Stimulated activated naive CD8-positive, alpha-beta T cell treated with anti-CD3 and anti-CD28 coated beads, Interleukin-15, Interleukin-2, amounts not matched to agents 100 U/mL and 50 U/mL, for 24 hours (primary cell): ENCODE measurements around the gene TMEM178B.
A peak's percentile ranks its signal among the peaks of the same experiment; 100 is the strongest.
"Not testable (repeated sequence)": the region's sequence is repeated elsewhere in the genome, so short reads cannot be mapped to it uniquely, and the experiment has no call there.

ENCODE experiments used
- ATAC-seq: fragments of 150-1000 bp; cut with Tn5 transposase; one replicate; pipeline ENCODE4 v1.10.0; 2021
- DNase-seq: peaks from one replicate; pipeline ENCODE4 v3.0.0; 2021

TMEM178B gene

DNA sequence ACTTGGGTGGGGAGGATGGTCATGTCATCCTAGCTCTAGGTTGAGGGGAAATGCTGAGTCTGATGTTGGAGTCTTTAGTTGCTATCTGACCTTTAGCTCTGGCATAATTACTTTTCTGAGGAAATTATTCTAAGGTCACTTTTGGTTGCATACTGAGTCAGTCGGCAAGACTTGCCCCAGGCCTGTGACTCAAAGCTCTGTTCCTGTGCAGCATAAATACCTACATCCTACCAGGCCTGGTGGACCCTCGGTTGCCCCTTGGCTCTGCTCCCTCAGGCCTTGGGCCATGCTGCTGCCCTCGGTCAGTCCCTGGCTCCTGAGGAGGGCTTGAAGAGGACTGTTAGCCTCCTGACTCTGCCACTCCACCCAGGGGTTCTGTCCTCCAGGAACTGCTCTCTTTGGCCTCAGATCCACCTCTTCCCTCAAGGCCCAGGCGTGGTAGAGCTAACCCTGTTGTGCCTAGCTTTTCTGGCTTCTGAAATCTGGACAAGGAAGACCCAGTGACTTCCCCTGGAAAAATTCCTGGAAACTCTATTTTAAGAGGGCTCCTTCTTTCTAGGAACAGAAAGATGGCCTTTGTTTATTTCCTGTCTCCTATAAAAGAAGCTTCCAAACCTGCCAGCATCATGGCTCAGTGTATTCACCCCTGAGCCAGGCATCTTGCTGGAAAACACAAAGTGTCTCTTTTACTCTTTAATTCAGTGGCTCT lies 71.2 kb downstream of the TMEM178B start:
- DNase-seq, result no peak
- peak; percentile 49 for ATAC-seq

DNA sequence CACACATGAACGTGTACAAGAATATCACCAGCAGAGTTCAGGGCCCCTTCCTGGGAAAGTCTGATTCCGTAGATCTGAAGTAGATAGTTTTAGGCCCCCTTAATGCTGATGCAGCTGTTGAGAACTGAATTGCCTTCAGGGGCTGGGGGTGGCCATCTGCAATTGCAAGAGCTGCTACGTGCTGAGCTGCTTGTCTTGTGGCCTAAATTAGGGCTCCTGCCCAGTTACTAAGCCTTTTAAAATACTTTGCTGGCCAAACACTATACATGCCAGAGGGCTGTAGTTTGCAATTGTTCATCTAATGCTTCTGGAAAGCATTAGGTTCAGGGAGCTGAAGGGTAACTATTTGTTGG lies 71.7 kb downstream of the TMEM178B start:
- ATAC-seq, result no peak
- DNase-seq, result no peak

DNA sequence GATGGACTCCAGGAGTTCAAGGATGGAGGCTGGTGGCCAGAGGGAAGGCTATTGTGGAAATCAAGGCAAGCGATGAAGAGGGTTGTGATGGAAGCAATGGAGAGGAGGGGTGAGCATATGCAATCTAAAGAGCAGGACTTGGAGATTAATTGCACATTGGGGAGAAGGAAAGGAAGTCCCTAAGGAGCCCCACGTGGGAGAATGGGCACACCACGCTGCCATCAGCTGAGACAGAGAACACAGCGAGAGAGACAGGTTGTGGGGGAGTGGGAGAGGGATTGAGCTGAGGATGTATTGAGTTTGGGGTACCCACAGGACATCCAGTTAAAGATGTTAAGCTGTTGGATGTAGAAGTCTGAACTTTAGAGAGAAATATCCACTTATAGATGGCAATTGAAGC lies 73.6 kb downstream of the TMEM178B start:
- no peak for ATAC-seq
- DNase-seq, result no peak

DNA sequence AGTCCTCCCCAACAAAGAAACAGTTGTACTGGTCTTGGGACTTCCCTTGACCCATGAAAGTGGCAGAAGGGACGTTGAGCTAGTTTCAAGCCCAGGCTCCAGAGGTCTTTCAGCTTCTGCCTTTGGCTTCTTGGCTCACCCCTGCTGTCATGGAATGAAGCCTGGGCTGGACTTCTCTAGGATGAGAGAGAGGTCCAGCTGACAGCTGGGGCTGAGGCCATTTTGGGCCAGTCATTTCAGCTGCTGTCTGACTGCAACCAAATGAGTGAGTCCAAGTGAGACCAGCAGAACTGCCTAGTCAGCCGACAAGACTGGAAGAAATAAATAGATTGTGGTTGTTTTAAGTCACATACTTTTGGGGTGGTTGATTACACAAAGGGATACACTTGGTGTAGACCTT lies 76.6 kb downstream of the TMEM178B start:
- DNase-seq (no peak), ATAC-seq (no peak)

DNA sequence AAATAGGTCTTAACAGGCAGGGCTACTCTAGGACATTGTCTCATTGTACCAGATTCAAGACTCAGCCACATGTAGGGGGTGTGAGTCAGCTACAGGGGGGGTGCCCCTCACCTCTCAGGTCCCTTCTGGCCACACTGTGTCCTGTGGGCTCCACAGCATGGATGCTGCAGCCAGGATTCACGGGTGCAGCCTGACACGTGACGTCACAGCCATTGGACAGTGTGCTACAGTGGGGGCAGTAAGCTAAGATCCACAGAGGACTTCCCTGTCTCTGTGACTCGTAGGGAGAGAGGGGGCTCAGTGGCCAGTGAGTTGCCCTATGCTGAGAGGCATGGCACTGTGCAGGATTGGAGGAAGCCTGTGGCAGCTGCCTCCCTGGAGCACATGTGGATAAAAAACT lies 77.9 kb downstream of the TMEM178B start:
- DNase-seq, result no peak
- peak; percentile 30 for ATAC-seq

DNA sequence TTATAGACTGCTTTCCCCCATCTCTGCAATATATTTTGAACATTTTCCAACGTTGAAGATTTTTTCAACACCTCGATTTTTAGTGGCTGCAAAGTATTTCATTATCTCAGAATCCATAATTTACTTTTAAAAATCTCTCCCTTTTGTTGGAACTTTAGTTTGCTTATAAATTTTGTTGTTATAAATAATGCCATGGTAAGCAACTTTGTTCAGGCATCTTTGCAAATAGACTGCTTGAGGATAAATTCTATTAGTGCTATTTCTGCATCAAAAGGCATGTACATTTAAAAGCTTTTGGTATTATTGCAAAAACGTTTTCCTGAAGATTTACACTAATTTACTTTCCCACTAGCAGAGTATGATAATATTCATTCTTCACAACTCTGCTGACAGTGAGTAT lies 79.4 kb downstream of the TMEM178B start:
- ATAC-seq, result no peak
- no peak for DNase-seq

DNA sequence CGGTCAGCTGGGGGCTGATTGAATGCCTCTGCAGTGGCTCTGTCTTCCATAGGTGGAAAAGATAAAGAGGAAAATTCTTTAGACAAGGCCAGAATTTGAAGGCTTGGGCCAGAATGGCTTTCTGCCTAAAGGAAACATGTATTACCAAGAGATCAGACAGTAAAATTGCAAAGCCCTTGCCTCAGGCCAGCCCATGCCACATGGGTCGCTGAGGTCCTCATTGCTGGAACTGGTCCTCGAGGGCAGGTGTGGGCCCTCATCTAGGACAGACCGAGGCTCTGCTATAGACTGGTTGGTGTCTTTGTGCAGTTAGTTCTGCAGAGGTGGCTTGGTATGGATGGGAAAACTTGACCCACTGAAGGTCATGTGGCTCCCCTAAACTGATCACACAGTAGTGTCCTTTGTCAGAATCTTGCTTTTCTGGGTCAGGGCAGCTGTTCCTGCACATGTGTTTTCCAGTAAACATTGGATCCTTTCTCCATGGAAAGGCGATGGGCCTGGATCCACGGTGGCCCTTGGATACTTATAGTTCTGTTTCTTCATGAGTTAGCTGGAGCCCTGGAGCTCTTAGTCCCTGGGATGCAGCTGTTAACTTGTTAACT lies 80.4 kb downstream of the TMEM178B start:
- DNase-seq (no peak), ATAC-seq (no peak)

DNA sequence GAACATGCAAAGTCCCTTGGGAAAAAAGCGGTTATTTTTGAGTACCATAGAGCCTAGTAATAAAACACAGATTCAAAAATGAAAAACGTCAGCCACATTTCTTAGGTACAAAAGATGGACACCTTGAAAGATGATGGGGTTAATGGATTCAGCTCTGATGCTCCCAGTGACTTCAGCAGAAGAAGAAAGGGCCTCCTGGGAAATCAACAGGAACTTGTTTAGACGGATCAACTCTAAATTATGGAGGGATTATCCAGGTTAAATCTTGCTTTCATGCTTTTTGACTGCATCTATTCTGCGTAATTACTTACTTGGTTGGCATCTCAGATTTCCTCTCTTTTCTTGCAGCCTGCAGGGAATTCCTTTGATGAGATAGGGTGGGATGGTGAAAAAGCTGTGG lies 82.5 kb downstream of the TMEM178B start:
- ATAC-seq (no peak), DNase-seq (no peak)

DNA sequence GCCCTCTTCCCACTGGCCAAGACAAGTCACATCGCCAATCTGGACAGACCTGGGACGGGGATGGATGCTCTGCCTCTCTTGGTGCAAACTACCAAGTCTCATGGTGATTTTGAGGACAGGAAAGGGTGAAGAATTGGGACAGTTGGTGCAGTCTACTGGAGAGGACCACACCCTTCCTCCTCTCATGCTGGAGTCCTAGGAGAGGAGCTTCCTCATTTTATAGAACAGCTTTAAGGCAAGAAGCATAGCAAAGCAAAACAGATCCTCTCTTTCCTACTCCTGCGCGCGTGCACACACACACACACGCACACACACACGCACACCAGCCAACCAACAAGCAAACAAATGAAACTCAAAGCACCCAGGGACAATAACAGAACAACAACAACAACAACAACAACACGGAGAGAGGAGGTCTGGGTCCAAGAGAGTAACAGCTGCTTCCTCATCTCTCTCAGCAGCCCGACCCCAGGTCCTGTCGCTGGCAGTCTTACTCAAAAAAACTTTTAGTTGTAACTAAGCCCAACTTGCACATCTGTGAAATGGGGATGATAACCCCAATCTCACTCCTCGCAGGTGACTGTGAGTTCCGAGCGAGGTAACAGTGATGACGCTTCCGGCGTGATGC lies 83.4 kb downstream of the TMEM178B start:
- ATAC-seq, result no peak

DNA sequence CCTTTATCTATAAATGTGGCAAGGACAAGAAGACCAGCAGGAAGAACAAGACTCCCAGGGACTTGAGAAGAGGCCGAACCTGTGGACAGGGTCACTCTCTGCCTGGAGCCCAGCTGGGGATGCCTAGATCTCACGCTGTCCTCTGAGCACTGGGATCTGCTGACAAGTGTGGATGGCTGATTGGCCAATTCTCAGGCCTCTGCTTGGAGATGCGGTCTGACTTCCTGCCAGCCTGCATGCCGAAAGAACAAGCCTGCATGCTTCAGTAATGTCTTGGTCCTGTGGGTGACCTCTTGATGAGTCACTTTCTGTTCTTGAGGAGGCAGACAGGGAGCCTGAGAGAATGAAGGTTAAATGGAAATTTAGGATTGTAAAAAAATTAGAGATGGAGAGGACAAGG lies 84.7 kb downstream of the TMEM178B start:
- ATAC-seq (no peak), DNase-seq (no peak)

More for the DNA sequence above, 83.4 kb downstream of the TMEM178B start:
- no peak for DNase-seq

DNA sequence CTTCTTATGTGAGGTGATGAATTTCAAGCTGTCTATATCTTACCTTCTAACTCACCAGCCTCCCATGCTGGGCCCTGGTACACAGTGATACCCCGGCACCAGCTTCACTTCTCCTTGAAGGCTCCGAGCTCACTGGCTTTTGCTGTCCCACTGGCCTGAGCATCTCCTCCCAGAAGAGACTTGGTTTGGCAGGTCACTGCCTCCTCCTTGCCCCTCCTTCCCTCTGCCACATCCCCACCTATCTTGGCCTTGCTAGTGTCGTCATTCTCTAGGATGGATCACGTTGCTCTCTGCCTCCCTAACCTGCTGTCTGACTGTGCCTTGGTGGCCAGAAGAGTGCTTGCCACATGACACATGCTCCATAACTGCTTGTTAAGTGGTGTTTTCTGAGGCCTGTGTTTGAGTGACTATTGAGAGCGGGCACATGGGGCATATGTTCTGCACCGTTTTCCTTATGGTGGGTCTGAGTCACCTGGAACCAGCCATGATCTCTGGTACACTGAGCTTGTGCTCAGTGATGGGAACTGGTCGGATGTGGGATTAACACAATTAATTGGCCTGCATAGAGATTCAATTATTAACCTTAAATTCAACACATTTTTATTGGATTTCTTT lies 86.5 kb downstream of the TMEM178B start:
- ATAC-seq (no peak), DNase-seq (no peak)

DNA sequence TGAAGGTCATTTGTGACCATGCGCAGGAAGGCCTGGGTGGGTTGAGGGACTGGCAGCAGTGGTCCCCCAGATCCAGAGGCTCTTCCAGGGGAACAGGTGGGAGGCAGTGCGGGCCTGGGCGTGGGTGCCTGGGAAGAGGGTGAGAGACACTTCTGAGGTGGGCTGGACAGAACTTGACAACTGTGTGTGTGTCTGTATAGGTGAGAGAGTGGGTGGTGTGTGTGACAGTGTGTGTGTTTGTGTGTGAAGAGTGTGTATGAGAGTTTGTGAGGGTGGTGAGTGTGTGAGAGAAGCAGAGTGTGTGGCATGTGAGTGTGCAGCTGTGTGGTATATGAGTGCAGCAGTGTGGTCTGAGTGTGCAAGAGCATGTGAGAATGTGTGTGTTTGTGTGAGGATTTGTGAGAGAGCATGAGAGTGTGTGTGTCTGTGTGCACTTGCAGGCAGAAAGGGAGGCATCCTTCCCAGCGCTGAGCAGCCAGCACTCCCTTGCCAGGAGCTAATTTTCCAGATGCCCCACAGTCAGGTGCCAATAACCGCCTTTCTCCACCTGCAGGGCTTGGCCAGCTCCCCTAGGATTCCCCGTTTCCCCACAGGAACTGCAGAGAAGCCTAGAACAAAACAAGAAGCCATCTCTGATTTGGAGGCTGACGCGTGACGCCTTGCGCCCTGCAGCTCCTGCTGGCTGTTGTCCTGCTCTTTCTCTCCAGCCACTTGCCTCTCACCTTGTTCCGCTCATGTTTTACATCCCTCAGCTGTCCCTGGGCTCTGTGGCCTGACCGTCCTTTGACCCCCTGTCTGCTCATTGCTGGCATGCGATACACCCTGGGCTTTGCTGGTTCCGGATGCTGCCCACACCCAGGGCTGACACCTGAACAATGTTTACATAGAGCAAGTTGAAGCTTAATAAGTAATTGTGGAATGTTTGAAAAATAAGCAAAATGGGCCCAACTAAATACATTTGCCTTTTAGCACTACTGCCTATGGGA lies 88.0 kb downstream of the TMEM178B start:
- DNase-seq (no peak), ATAC-seq (no peak)

DNA sequence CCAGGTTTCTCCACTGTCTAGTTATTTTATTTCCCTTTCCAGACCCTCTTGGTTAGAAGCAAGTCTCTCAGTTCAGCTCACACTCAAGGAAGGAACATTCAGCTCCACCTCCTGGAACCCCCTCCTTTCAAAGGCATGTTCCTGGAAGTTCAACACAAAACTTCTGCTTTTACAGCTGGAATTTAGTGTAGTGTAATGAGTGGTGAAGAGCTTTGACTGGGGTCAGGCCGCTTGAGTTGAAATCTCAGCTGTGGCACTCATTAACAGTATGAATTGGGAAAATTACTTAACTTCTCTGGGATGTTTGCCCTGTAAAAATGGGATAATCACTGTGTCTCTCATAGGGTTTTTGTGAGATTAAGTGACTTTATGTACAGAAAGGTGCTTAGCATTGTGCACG lies 91.7 kb downstream of the TMEM178B start:
- ATAC-seq, result no peak
- no peak for DNase-seq

DNA sequence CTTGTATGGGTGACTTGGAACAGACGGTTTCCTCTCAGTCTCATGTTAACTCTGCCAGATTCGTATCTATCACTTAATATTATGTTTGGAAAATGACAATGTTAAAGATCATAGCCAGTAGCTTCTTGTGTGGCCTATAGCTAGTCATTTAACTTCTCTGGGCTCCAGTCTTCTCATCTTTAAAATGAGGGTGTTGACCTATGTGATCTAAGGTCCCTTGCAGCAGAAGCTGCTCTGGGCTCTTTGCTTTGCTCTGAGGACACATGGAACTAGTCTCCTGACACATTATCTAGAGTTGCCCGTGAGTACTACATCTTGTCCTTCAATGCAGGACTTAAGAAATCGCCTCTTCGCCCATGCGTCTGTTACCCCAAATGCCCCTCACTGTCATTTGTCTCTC lies 93.1 kb downstream of the TMEM178B start:
- ATAC-seq (no peak), DNase-seq (no peak)

DNA sequence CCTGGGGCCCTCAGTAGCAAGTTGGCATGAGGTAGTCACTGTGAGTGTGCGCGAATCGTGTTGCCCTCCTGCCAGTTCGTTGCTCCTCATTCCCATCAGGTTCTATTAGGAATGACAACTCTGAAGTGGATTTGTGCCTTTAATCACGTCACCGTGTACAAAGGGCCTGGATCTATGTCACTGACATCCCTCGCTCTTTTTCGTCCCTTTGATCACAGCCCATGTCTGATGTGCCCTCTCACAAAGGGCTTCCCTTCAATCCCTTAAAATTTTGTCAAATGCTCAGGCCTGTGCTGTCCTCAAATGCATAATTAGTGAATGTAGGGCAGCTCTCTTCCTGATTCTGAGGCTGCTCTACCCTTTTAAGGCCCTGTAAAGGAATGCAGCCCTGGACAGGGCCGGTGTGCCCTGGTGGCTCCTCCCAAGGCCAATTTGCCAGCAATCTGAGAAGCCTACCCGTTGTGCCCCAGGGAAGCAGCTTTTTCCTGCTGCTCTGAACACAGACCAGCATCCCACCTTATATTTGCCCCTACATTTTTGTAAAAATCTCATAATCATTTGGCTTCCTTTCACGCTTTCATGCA lies 93.6 kb downstream of the TMEM178B start:
- DNase-seq (no peak), ATAC-seq (no peak)

DNA sequence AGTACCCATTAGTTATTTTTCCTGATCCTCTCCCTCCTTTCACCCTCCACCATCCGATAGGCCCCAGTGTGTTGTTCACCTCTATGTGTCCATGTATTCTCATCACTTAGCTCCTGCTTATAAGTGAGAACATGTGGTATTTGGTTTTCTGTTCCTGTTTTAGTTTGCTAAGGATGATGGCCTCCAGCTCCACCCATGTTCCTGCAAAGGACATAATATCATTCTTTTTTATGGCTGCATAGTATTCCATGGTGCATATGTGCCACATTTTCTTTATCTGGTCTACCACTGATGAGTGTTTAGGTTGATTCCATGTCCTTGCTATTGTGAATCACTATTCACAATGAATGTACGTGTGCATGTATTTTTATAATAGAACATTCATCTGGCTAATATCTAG lies 95.3 kb downstream of the TMEM178B start:
- not testable (repeated sequence) for DNase-seq, ATAC-seq

DNA sequence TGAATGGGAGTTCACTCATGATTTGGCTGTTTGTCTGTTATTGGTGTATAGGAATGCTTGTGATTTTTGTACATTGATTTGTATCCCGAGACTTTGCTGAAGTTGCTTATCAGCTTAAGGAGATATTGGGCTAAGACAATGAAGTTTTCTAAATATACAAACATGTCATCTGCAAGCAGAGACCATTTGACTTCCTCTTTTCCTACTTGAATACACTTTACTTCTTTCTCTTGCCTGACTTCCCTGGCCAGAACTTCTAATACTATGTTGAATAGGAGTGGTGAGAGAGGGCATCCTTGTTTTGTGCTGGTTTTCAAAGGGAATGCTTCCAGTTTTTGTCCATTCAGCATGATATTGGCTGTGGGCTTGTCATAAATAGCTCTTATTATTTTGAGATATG lies 101.9 kb downstream of the TMEM178B start:
- not testable (repeated sequence) for ATAC-seq, DNase-seq

DNA sequence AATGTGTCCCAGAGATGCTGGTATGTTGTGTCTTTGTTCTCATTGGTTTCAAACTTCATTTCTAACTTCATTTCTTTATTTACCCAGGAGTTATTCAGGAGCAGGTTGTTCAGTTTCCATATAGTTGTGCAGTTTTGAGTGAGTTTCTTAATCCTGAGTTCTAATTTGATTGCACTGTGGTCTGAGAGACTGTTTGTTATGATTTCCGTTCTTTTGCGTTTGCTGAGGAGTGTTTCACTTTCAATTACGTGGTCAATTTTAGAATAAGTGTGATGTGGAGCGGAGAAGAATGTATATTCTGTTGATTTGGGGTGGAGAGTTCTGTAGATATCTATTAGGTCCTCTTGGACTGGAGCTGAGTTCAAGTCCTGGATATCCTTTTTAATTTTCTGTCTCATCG lies 103.3 kb downstream of the TMEM178B start:
- not testable (repeated sequence) for DNase-seq, ATAC-seq

DNA sequence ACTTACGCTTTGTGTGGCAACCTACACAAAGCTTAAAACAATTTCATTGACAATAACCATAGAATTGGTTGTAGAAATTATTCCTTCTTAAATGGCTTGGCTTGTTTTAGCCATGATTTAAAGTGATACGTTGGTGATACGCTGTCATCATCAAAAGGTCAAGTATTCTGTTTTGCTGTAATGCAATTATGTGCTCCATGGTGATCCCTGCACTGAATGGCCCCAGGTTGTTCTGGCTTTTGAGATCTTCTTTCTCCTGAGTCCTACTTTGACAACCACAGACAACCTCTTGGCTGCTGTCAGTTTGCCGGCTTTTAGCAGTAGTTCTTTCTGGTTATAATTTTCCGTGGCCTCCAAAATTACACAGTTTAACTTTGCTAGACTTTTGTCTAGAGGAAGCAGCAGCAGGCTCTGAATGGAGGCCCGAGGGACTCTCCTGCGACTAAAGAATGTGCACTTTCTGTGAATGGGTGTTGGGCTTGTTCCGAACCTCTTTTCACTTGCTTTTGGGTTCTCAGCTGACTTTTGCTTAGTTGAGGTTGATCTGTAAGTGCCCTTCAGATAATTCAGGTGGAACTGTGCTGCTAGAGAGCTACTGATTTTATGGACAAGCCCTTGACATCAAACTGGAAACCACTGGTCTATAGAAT lies 104.7 kb downstream of the TMEM178B start:
- DNase-seq, result no peak
- no peak for ATAC-seq

DNA sequence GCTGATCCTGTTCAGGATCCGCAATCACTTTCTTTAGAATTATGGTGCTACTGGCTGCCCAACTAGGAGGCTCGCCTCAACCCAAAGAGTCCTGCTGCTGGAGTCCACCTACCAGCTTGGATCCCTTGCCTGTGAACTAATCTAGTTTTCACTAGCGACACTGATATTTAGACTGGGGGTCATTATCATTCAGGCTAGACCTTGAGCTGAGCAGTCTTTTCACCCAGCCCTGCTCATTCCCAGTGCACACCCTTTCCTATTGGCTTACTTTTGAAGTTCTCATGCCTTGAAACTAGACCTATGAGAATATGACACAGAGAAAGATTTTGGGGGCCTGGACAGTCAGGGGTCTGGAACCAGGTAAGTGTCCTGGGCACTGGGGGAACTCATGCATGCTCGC lies 107.9 kb downstream of the TMEM178B start:
- no peak for DNase-seq
- no peak for ATAC-seq

DNA sequence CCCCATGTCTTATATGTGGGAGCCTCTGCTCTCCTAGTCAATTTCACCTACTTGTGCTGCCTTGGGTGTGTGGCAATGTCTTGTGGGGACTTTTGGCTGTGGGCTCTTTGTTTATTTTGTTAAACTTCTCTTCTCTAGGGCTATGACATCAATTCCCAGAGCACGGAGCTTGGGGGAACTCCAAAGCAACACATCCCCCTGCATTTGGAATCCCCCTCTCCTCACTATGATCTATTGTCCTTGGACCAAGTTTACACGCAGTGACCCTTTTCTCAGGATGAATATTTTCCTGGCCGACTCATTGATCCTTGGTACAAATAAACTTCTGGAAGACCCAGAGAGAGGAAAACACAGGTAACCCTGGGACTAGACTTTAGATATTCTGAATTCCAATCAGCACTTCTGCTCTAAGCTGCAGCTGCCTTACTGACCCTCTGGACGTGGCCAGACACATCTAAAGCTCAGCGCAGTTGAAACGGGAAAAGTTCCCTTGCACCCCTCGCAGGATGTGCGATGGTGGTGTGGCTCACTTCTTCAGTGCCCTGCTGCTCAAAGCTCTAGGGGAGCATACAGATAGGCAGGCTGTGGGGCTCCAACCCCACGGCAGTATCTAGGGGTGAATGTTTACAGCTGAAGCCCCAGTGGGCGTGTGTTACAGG lies 110.8 kb downstream of the TMEM178B start:
- no peak for ATAC-seq

More for the DNA sequence above, 110.8 kb downstream of the TMEM178B start:
- DNase-seq, result no peak
